AG09309 (cell line): Measurements from ENCODE around the gene PXN.
"Not testable (repeated sequence)": the region's sequence is repeated elsewhere in the genome, so short reads cannot be mapped to it uniquely, and the experiment has no call there.

Source experiments
- DNase-seq: peaks from one replicate; pipeline ENCODE4 v3.0.0-alpha.2; 2010; ENCODE audit warnings: low read depth
- H3K4me3 ChIP-seq: 2 replicates; pipeline ENCODE4 v1.5.1; 2011; ENCODE audit warnings: mild to moderate bottlenecking, low read depth, low read length, moderate library complexity; ENCODE audit not compliant: control insufficient read depth
- CTCF ChIP-seq: IDR thresholded peaks from 2 replicates; pipeline ENCODE4 v1.5.1; 2011; ENCODE audit warnings: mild to moderate bottlenecking, low read depth, low read length, inconsistent platforms; ENCODE audit not compliant: insufficient read depth, control insufficient read depth; ENCODE audit errors: missing control alignments

The PXN gene

GRCh38 chr12:120194226-120194533, 71.3 kb downstream of the PXN start:
- H3K4me3 ChIP-seq = peak overlapping the region; percentile 64
- DNase-seq = no peak
- no peak for TF ChIP-seq CTCF

GRCh38 chr12:120193286-120193685, 72.2 kb downstream of the PXN start:
- H3K4me3 ChIP-seq = peak overlapping the region; percentile 64; the same call in 1 of the 2 replicates
- not testable (repeated sequence) for DNase-seq

- no peak for TF ChIP-seq CTCF
- H3K4me3 ChIP-seq = no peak overlapping the region
- no peak for DNase-seq
These were observed 74.5 kb downstream of the PXN start for GRCh38 chr12:120190985-120191480.

GRCh38 chr12:120190386-120190785, 75.1 kb downstream of the PXN start:
- no peak overlapping the region for H3K4me3 ChIP-seq
- no peak for DNase-seq
- TF ChIP-seq CTCF = no peak

- DNase-seq = no peak
- no peak overlapping the region for H3K4me3 ChIP-seq
- TF ChIP-seq CTCF = no peak
These were observed 78.9 kb downstream of the PXN start for GRCh38 chr12:120186654-120187053.

- TF ChIP-seq CTCF = no peak
- no peak for DNase-seq
- no peak overlapping the region for H3K4me3 ChIP-seq
These were observed 82.3 kb downstream of the PXN start for GRCh38 chr12:120183211-120183631.

- peak; percentile 14 for DNase-seq
- no peak for TF ChIP-seq CTCF
- no peak overlapping the region for H3K4me3 ChIP-seq
These were observed 83.4 kb downstream of the PXN start for GRCh38 chr12:120181991-120182631.
